Peyer's patch (tissue), 4 donors: ENCODE measurements around the gene UBE2E2. TPM values are rescaled to one million over a fixed set of nuclear protein-coding genes. Genes with fewer than 3 reads are reported as not detected.

Experiments used
- DNase-seq, 3 donors: peaks; one replicate each; pipeline ENCODE4 v3.0.0-alpha.2; 2017 to 2019
- H3K27ac ChIP-seq, 4 donors: fragments of 200-600 bp; sonication (generic); one replicate each; pipeline ENCODE4 v1.5.1; 2016 to 2019
- H3K27me3 ChIP-seq, 2 donors: fragments of 200-600 bp; sonication (generic); one replicate each; pipeline ENCODE4 v1.5.1; 2019
- H3K36me3 ChIP-seq, 3 donors: fragments of 200-600 bp; sonication (generic); one replicate each; pipeline ENCODE4 v1.5.1; 2016 to 2019
- H3K4me1 ChIP-seq, 4 donors: fragments of 200-600 bp; sonication (generic); one replicate each; pipeline ENCODE4 v1.5.1; 2016 to 2019
- H3K4me3 ChIP-seq, 4 donors: fragments of 200-600 bp; sonication (generic); 1 replicate in 3 of 4; 2 replicates in 1 of 4; pipeline ENCODE4 v1.5.1; 2016 to 2019; ENCODE audit warnings: mild to moderate bottlenecking in 1 of 4
- H3K9me3 ChIP-seq, 4 donors: fragments of 200-600 bp; sonication (generic); one replicate each; pipeline ENCODE4 v1.5.1; 2016 to 2019; ENCODE audit warnings: mild to moderate bottlenecking in 1 of 4
- CTCF ChIP-seq, 6 experiments: fragments of 450-650 bp in 4 of 6; fragments of 200-600 bp in 2 of 6; sonication (generic) in 1 of 6; IDR thresholded peaks; one replicate each; pipeline ENCODE4 v1.5.1; 2017 to 2019; ENCODE audit warnings: antibody characterized with exemption in 6 of 6, mild to moderate bottlenecking in 3 of 6, moderate library complexity in 1 of 6
- POLR2A ChIP-seq, 2 donors: fragments of 450-650 bp; IDR thresholded peaks; one replicate each; pipeline ENCODE4 v1.5.1; 2017; ENCODE audit warnings: antibody characterized with exemption in 2 of 2, mild to moderate bottlenecking in 2 of 2, moderate library complexity in 2 of 2
- total RNA-seq, 4 donors: library from RNA; depleted of rRNA; stranded (reverse); fragments of >200 nt; gene quantifications; one replicate each; pipeline ENCODE4 v1.1.0, GENCODE V29; 2016

Gene UBE2E2
- total RNA-seq, 4 donors from 2014 or later: 0.70 to 37.1 (median 20.8) TPM

GRCh38 chr3:23241256-23241655, 38.1 kb downstream of the UBE2E2 start:
- DNase-seq: no peak
- TF ChIP-seq POLR2A (IDR thresholded peaks at IDR 0.05) (no peak), CTCF (IDR thresholded peaks at IDR 0.05) (no peak)
- no peak overlapping the region for H3K4me3 ChIP-seq
- H3K27me3 ChIP-seq: no peaks in the 10 kb centered on the region
- no peaks in the 10 kb centered on the region for H3K4me1 ChIP-seq
- no peaks in the 10 kb centered on the region for H3K36me3 ChIP-seq
- no peaks in the 10 kb centered on the region for H3K9me3 ChIP-seq
- no peak overlapping the region for H3K27ac ChIP-seq

- H3K4me3 ChIP-seq: no peak overlapping the region
- H3K4me1 ChIP-seq: no peaks in the 10 kb centered on the region
- no peak for TF ChIP-seq CTCF (IDR thresholded peaks at IDR 0.05)
- TF ChIP-seq POLR2A (IDR thresholded peaks at IDR 0.05): no peak
- DNase-seq: no peak
- H3K27ac ChIP-seq: no peak overlapping the region
- H3K9me3 ChIP-seq: no peaks in the 10 kb centered on the region
- no peaks in the 10 kb centered on the region for H3K27me3 ChIP-seq
- H3K36me3 ChIP-seq: no peaks in the 10 kb centered on the region
These were observed 39.0 kb downstream of the UBE2E2 start for GRCh38 chr3:23242106-23242505.

- Histone ChIP-seq H3K4me1 (no peaks in the 10 kb centered on the region), H3K9me3 (no peaks in the 10 kb centered on the region), H3K27me3 (no peaks in the 10 kb centered on the region), H3K36me3 (no peaks in the 10 kb centered on the region), H3K4me3 (no peak overlapping the region), H3K27ac (no peak overlapping the region)
- DNase-seq: no peak
- TF ChIP-seq CTCF (IDR thresholded peaks at IDR 0.05) (no peak), POLR2A (IDR thresholded peaks at IDR 0.05) (no peak)
These were observed 41.4 kb downstream of the UBE2E2 start for GRCh38 chr3:23244324-23245041.

GRCh38 chr3:23246651-23247050, 43.5 kb downstream of the UBE2E2 start:
- H3K9me3 ChIP-seq: no peaks in the 10 kb centered on the region
- no peak overlapping the region for H3K27ac ChIP-seq
- H3K27me3 ChIP-seq: no peaks in the 10 kb centered on the region
- H3K4me3 ChIP-seq: no peak overlapping the region
- no peaks in the 10 kb centered on the region for H3K4me1 ChIP-seq
- DNase-seq: no peak
- no peaks in the 10 kb centered on the region for H3K36me3 ChIP-seq
- no peak for TF ChIP-seq CTCF (IDR thresholded peaks at IDR 0.05)
- no peak for TF ChIP-seq POLR2A (IDR thresholded peaks at IDR 0.05)

- no peak overlapping the region for H3K27ac ChIP-seq
- no peak for TF ChIP-seq CTCF (IDR thresholded peaks at IDR 0.05)
- no peak for TF ChIP-seq POLR2A (IDR thresholded peaks at IDR 0.05)
- H3K9me3 ChIP-seq: no peaks in the 10 kb centered on the region
- no peak for DNase-seq
- H3K4me1 ChIP-seq: no peaks in the 10 kb centered on the region
- no peaks in the 10 kb centered on the region for H3K36me3 ChIP-seq
- H3K4me3 ChIP-seq: no peak overlapping the region
- no peaks in the 10 kb centered on the region for H3K27me3 ChIP-seq
These were observed 45.5 kb downstream of the UBE2E2 start for GRCh38 chr3:23248594-23249131.
